SIG-M5 (cell line): ENCODE measurements around the gene ADAMTSL2.

Experiments used
- DNase-seq: peaks from one replicate; lab custom pipeline; 2025; lab: John Stamatoyannopoulos, UW

ADAMTSL2 gene

DNA sequence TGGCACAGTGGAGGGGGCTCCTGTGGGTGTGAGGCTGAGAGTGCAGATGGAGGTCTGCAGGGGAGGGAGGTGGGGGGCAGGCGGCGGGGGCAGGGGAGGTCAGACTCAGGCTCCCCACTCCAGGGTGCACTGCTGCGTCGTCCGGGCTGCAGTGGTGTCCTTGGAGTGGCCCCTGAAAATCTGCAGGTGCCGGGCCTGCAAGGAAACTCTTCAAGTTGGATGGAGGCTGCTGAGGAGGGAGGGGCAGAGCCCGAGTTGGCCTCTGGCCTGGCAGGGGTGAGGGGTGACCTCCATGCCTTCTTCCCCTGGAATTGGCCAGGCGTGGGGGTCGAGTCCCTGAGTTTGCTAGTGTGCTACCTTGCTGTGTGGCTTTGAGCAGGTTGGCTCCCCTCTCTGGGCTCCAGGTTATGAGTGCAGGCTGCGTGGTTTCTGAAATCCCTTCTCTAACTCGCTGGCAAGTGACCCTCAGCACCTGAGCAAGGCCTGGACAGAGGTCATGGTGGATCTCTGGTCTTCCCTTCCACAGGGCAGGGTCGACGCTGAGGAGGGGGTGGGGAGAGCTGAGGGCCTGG lies 888 bp downstream of the ADAMTSL2 start:
- DNase-seq, result no peak

DNA sequence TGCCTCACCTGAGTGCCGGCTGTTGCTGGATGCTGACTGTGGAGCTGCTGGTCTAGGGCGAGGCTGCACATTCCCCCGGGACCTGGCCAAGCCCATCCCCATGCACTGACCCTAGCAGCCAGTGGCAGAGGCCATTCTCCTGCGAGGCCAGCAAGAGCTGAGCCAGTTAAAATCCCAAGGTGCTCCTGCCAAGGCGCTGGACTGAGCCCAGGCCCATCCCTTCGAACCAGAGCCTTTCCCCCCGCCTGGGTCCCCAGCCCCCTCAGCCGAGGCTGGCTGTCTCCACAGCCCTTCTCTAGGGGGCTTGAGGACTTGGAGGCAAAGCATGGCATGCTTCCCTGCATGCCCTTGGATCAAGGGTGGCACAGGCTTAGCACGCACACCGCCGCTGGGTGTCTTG lies 1.6 kb downstream of the ADAMTSL2 start:
- DNase-seq, result no peak

DNA sequence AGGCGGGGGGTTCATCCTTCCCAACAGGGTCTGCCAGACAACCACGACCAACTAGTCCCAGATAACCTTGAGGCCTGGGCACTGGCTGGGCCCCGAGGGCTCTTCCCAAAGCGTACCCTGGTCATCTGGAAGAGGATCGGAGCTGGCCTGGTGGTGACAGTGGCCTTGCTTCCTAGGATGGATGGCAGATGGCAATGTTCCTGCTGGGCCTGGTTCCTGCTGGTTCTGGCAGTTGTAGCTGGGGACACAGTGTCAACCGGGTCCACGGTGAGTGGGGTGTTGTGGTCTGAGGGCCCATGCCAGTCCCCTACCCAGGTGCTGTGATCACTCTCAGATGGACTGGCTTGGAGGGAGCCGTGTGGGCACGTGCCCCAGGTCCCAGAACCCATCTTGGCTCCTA lies 2.0 kb downstream of the ADAMTSL2 start:
- DNase-seq, result no peak

- DNase-seq, result no peak
Observed at GRCh38 chr9:133537257-133537656, 2.8 kb downstream of the ADAMTSL2 start.

DNA sequence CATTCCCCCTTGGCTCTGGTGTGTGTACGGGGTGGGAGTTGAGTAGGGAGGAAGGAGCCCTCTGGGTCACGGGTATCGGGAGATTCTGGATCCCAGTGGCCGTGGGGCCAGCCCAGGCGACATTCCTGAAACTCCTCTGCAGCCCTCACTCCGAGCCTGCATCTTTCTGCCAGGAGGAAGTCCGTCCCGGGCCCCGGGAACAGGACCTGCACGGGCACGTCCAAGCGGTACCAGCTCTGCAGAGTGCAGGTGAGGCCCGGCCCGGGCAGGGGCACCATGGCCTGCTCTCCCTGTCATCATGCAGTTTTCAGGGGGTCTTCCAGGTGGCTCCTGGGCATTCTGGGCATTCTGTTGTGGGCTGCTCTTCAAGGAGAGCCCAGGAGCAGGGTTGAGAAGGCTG lies 3.7 kb downstream of the ADAMTSL2 start:
- DNase-seq, result no peak

GRCh38 chr9:133538851-133539833 lies 4.6 kb downstream of the ADAMTSL2 start:
- DNase-seq, result no peak

GRCh38 chr9:133539991-133540697 lies 5.6 kb downstream of the ADAMTSL2 start:
- DNase-seq, result no peak

- no peak for DNase-seq
Observed at GRCh38 chr9:133540698-133541025, 6.2 kb downstream of the ADAMTSL2 start.

GRCh38 chr9:133542002-133542401 lies 7.5 kb downstream of the ADAMTSL2 start:
- DNase-seq, result no peak

GRCh38 chr9:133543772-133544467 lies 9.4 kb downstream of the ADAMTSL2 start:
- no peak for DNase-seq

- no peak for DNase-seq
Observed at GRCh38 chr9:133545494-133546286, 11.2 kb downstream of the ADAMTSL2 start.

- DNase-seq, result no peak
Observed at GRCh38 chr9:133546287-133546680, 11.8 kb downstream of the ADAMTSL2 start.

- DNase-seq, result no peak
Observed at GRCh38 chr9:133547116-133547515, 12.6 kb downstream of the ADAMTSL2 start.

DNA sequence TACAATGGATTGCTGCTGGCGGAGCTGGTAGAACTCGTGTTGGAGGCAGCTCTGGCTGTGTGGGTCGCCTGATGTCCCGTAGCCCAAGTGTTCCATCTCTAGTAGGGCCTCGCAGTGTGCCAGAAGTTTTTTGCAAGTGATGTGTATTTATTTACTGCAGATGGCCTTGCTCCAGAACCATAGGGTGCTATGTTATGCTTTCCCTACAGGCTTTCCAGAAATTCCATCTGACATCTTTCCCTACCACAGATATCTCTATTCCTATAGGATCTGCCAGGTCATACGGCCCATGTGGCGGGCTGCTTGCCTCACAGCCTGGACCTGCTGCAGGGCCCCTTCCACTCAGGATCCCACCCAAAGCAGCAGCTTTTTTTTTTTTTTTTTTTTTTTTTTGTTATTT lies 16.9 kb downstream of the ADAMTSL2 start:
- no peak for DNase-seq

DNA sequence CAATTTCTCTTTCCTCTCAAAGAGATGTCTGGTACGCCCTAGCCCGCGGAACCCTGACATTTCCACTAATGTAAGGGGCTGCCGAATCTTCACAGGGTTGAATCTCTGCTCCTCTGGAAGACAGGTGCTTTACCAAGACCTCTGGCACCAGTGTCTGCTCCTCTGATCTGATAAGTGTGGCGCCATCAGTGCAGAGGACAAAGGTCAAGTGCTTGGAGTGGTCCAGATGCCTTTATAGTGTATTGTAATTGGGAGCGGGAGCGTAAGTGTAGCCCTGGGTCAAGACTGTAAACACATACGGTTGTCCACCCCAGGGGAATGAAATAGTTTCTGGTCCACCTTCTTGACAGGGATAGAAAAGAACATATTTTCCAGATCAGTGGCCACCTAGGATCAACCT lies 17.7 kb downstream of the ADAMTSL2 start:
- no peak for DNase-seq

GRCh38 chr9:133553123-133553522 lies 18.6 kb downstream of the ADAMTSL2 start:
- DNase-seq, result no peak

GRCh38 chr9:133553973-133554713 lies 19.6 kb downstream of the ADAMTSL2 start:
- DNase-seq, result no peak

- DNase-seq, result no peak
Observed at GRCh38 chr9:133554729-133555128, 20.2 kb downstream of the ADAMTSL2 start.

- DNase-seq, result no peak
Observed at GRCh38 chr9:133556354-133556753, 21.9 kb downstream of the ADAMTSL2 start.

- DNase-seq, result no peak
Observed at GRCh38 chr9:133557581-133557980, 23.1 kb downstream of the ADAMTSL2 start.
